Ovary (tissue), 3 donors: ENCODE results near the gene APAF1.
A peak's percentile ranks its signal among the peaks of the same experiment; 100 is the strongest.

Source experiments
- CTCF ChIP-seq, 3 donors: fragments of 450-650 bp in 2 of 3; fragments of 200-600 bp in 1 of 3; IDR thresholded peaks; one replicate each; pipeline versions ENCODE4 v1.5.1 to v1.8.0; 2016 to 2022; ENCODE audit warnings: antibody characterized with exemption in 3 of 3, mild to moderate bottlenecking in 1 of 3
- POLR2A ChIP-seq: fragments of 450-650 bp; IDR thresholded peaks from one replicate; pipeline ENCODE4 v1.6.1; 2017; ENCODE audit warnings: antibody characterized with exemption, mild to moderate bottlenecking, moderate library complexity
- donor health status: DM: no; HTN: no; CAD: no.

- TF ChIP-seq CTCF (IDR thresholded peaks at IDR 0.05) (peak in 1 of 3 donors; percentile 10), POLR2A (no peak)
These were observed 718 bp upstream of the APAF1 start for GRCh38 chr12:98644433-98644711.
